HCT116 (cell line): ENCODE results near the gene ZNF618. TPM values are rescaled to one million over a fixed set of nuclear protein-coding genes. Genes with fewer than 3 reads are reported as not detected.

Source experiments
- ATAC-seq: fragments of 200-7000 bp; cut with Tn5 transposase; 2 replicates; pipeline ENCODE4 v1.9.1; 2020; ENCODE audit warnings: mild to moderate bottlenecking, moderate library complexity
- BruUV-seq: library from RNA; stranded (reverse); fragments of 400-500 nt; replicated peaks from 2 replicates; lab custom pipeline; 2021; lab: Mats Ljungman, UMichigan
- CTCF ChIA-PET: fragments of 300-600 bp; sonication (Branson Sonifier 250); formaldehyde crosslinking; loops from one replicate; lab custom pipeline; 2021; ENCODE audit warnings: antibody characterized with exemption; lab: Charles Lee
- POLR2A ChIA-PET: fragments of 300-600, 350-600 bp; sonication (Branson Sonifier 250); formaldehyde crosslinking; loops from one replicate; lab custom pipeline; 2021; ENCODE audit warnings: antibody characterized with exemption; lab: Charles Lee
- RAD21 ChIA-PET, 2 experiments: fragments of 300-600 bp; sonication (Branson Sonifier 250); formaldehyde crosslinking; loops; one replicate each; lab custom pipeline; 2023; ENCODE audit warnings: low total read pairs in 2 of 2; ENCODE audit not compliant: uncharacterized antibody in 2 of 2, unreplicated experiment in 2 of 2, low non-redundant PET in 1 of 2; lab: Charles Lee
- DNase-seq: peaks from one replicate; pipeline ENCODE4 v3.0.0-alpha.2; 2010; ENCODE audit warnings: low read depth, low spot score
- H2AFZ ChIP-seq: fragments of 200-600 bp; shearing (Covaris generic), sonication (generic); 2 replicates; pipeline ENCODE4 v1.6.1; 2017; ENCODE audit warnings: low read depth, mixed run types, mixed read lengths, antibody characterized with exemption, low read length; ENCODE audit not compliant: poor library complexity, severe bottlenecking
- H3K27ac ChIP-seq: 2 replicates; pipeline ENCODE4 v1.5.1; 2012; ENCODE audit warnings: low read depth, low read length
- H3K27me3 ChIP-seq: fragments of 200-600 bp; sonication (generic); 2 replicates; pipeline ENCODE4 v1.6.1; 2016; ENCODE audit warnings: mixed run types, low read length, mixed read lengths; ENCODE audit not compliant: insufficient read depth
- H3K36me3 ChIP-seq, 2 experiments: fragments of 200-500 bp in 1 of 2; fragments of 200-600 bp in 1 of 2; sonication (Bioruptor generic) in 1 of 2; sonication (generic) in 1 of 2; 2 replicates each; pipeline versions ENCODE4 v1.5.1 to v1.6.1; 2014 to 2016; ENCODE audit warnings: low read length in 2 of 2, inconsistent platforms in 1 of 2, mixed read lengths in 1 of 2, mixed run types in 1 of 2; ENCODE audit not compliant: insufficient read depth in 2 of 2, control insufficient read depth in 1 of 2
- H3K4me1 ChIP-seq, 2 experiments: fragments of 200-600 bp in 1 of 2; sonication (generic) in 1 of 2; 2 replicates each; pipeline versions ENCODE4 v1.5.1 to v1.6.1; 2012 to 2017; ENCODE audit warnings: low read length in 2 of 2, inconsistent platforms in 1 of 2, mild to moderate bottlenecking in 1 of 2, mixed read lengths in 1 of 2, mixed run types in 1 of 2, moderate library complexity in 1 of 2; ENCODE audit not compliant: insufficient read depth in 2 of 2, control insufficient read depth in 1 of 2
- H3K4me2 ChIP-seq: fragments of 200-600 bp; sonication (generic); 2 replicates; pipeline ENCODE4 v1.6.1; 2017; ENCODE audit warnings: mixed run types, low read length, mixed read lengths
- H3K4me3 ChIP-seq, 2 experiments: fragments of 200-600 bp in 1 of 2; sonication (generic) in 1 of 2; replicated peaks in 1 of 2; 2 replicates each; pipeline ENCODE4 v1.5.1; 2011 to 2016; ENCODE audit warnings: low read length in 2 of 2, control low read depth in 1 of 2, low read depth in 1 of 2, mild to moderate bottlenecking in 1 of 2, mixed read lengths in 1 of 2, mixed run types in 1 of 2
- H3K79me2 ChIP-seq: fragments of 200-600 bp; sonication (generic); 2 replicates; pipeline ENCODE4 v1.6.1; 2017; ENCODE audit warnings: mild to moderate bottlenecking, mixed run types, low read length, moderate library complexity, mixed read lengths; ENCODE audit not compliant: insufficient read depth
- H3K9ac ChIP-seq: fragments of 200-600 bp; sonication (generic); 2 replicates; pipeline ENCODE4 v1.6.1; 2016; ENCODE audit warnings: low read length, mixed read lengths
- H3K9me2 ChIP-seq: fragments of 200-600 bp; sonication (generic), shearing (Covaris generic); 2 replicates; pipeline ENCODE4 v1.6.1; 2017; ENCODE audit warnings: mixed run types, mild to moderate bottlenecking, moderate library complexity; ENCODE audit not compliant: insufficient read depth
- H3K9me3 ChIP-seq, 2 experiments: fragments of 200-500 bp in 1 of 2; fragments of 200-600 bp in 1 of 2; sonication (Bioruptor generic) in 1 of 2; sonication (generic) in 1 of 2; 2 replicates each; pipeline ENCODE4 v1.6.1; 2014 to 2017; ENCODE audit warnings: low read length in 2 of 2, mixed read lengths in 2 of 2, inconsistent platforms in 1 of 2, low read depth in 1 of 2, mild to moderate bottlenecking in 1 of 2, mixed run types in 1 of 2, moderate library complexity in 1 of 2; ENCODE audit not compliant: control insufficient read depth in 1 of 2, insufficient read depth in 1 of 2
- H4K20me1 ChIP-seq: fragments of 200-600 bp; sonication (generic), shearing (Covaris generic); 2 replicates; pipeline ENCODE4 v1.6.1; 2017; ENCODE audit warnings: mixed run types, mild to moderate bottlenecking, moderate library complexity; ENCODE audit not compliant: insufficient read depth
- CBX3 ChIP-seq: IDR thresholded peaks from 2 replicates; pipeline ENCODE4 v1.6.1; 2012; ENCODE audit warnings: low read depth
- CEBPB ChIP-seq: IDR thresholded peaks from 2 replicates; pipeline ENCODE4 v1.6.1; 2012; ENCODE audit warnings: low read depth
- EGR1 ChIP-seq: IDR thresholded peaks from 2 replicates; pipeline ENCODE4 v1.6.1; 2012; ENCODE audit warnings: low read depth
- ELF1 ChIP-seq: IDR thresholded peaks from 2 replicates; pipeline ENCODE4 v1.6.1; 2012; ENCODE audit warnings: low read depth, borderline replicate concordance
- EZH2 ChIP-seq: fragments of 200-600 bp; sonication (generic); IDR thresholded peaks from 2 replicates; pipeline ENCODE4 v1.6.1; 2017; ENCODE audit warnings: antibody characterized with exemption, mixed run types
- EZH2phosphoT487 ChIP-seq: fragments of 200-600 bp; IDR thresholded peaks from 2 replicates; pipeline ENCODE4 v1.6.1; 2018; ENCODE audit warnings: antibody characterized with exemption, borderline replicate concordance
- JUND ChIP-seq: IDR thresholded peaks from 2 replicates; pipeline ENCODE4 v1.6.1; 2012
- RAD21 ChIP-seq: IDR thresholded peaks from 2 replicates; pipeline ENCODE4 v1.6.1; 2012; ENCODE audit warnings: low read depth, mild to moderate bottlenecking
- ZFX ChIP-seq: fragments of 450-650 bp; IDR thresholded peaks from 2 replicates; pipeline ENCODE4 v1.6.1; 2017
- ZNF274 ChIP-seq: fragments of 200-500 bp; sonication (Bioruptor generic); IDR thresholded peaks from 2 replicates; pipeline ENCODE4 v1.6.1; 2014; ENCODE audit warnings: mild to moderate bottlenecking, low read depth, low read length, inconsistent platforms
- intact Hi-C: fragments of 100-400 bp; cut with micrococcal nuclease; formaldehyde crosslinking; loops from 2 replicates; pipeline ENCODE4 v1.10.0; 2022
- total RNA-seq: library from RNA; stranded (reverse); gene quantifications from one replicate; pipeline ENCODE4 v1.2.1, GENCODE V29; 2021; ENCODE audit not compliant: unreplicated experiment

The ZNF618 gene
- total RNA-seq, 1 experiment from 2014 or later, result 13.5 TPM

GRCh38 chr9:114102484-114102883, 226.4 kb downstream of the ZNF618 start:
- intact Hi-C loops, result loop anchor here (1.0 kb wide), 1 partner anchor 365 kb away; no protein-coding TSS in a partner anchor
- no peak overlapping the region for H2AFZ ChIP-seq
- no peak for TF ChIP-seq CEBPB
- peak; percentile 85; the same call in 1 of the 2 replicates for TF ChIP-seq CBX3
- no peak for TF ChIP-seq EGR1
- TF ChIP-seq, all 23 proteins: peak for 1
- ATAC-seq (no peak), DNase-seq (no peak)
- Histone ChIP-seq H3K79me2 (no peaks in the 10 kb centered on the region), H3K27me3 (no peaks in the 10 kb centered on the region), H3K27ac (no peak overlapping the region), H3K4me1 (peaks cover 0 to 7% of the 10 kb centered on the region in 2 experiments; a peak in 2 of 4 replicates), H3K9ac (no peak overlapping the region), H3K4me3 (no peak overlapping the region), H3K9me2 (no peaks in the 10 kb centered on the region), H3K9me3 (peaks cover 3 to 4% of the 10 kb centered on the region in 2 experiments; a peak in 2 of 4 replicates), H4K20me1 (no peaks in the 10 kb centered on the region), H3K36me3 (no peaks in the 10 kb centered on the region), H3K4me2 (no peak overlapping the region)
- ChIA-PET POLR2A (no interaction called here), CTCF (no interaction called here), RAD21 (no interaction called here)
- no TSS peak for BruUV-seq

- H4K20me1 ChIP-seq, result no peaks in the 10 kb centered on the region
- no peak overlapping the region for H3K4me3 ChIP-seq
- peaks cover 3 to 4% of the 10 kb centered on the region in 2 experiments; a peak in 2 of 4 replicates for H3K9me3 ChIP-seq
- ATAC-seq (no peak), DNase-seq (no peak)
- H3K27ac ChIP-seq, result no peak overlapping the region
- H3K9ac ChIP-seq, result no peak overlapping the region
- no peak overlapping the region for H3K4me2 ChIP-seq
- no peaks in the 10 kb centered on the region for H3K9me2 ChIP-seq
- ChIA-PET RAD21 (no interaction called here), CTCF (interaction anchor here (0.7 to 5.6 kb wide), 2 partner anchors 22 to 187 kb away, joined by 4 to 120 read pairs; no protein-coding TSS in a partner anchor), POLR2A (no interaction called here)
- no peaks in the 10 kb centered on the region for H3K79me2 ChIP-seq
- H3K36me3 ChIP-seq, result no peaks in the 10 kb centered on the region
- H2AFZ ChIP-seq, result no peak overlapping the region
- intact Hi-C loops, result loop anchor here (5.0 kb wide), 1 partner anchor 172 kb away; no protein-coding TSS in a partner anchor
- TF ChIP-seq EZH2 (no peak), RAD21 (no peak), JUND (no peak), ZFX (no peak), EZH2phosphoT487 (no peak), ELF1 (no peak), ZNF274 (no peak), CBX3 (no peak)
- BruUV-seq, result no TSS peak
- H3K4me1 ChIP-seq, result no peaks in the 10 kb centered on the region
- no peaks in the 10 kb centered on the region for H3K27me3 ChIP-seq
Observed at GRCh38 chr9:114105236-114105635, 229.1 kb downstream of the ZNF618 start.

Other genes starting within 250 kb of the ZNF618 start
- 1.9 TPM for gene AMBP, start 202.0 kb downstream of the ZNF618 start, total RNA-seq
- gene KIF12, start 223.0 kb downstream of the ZNF618 start, total RNA-seq, result 6.4 TPM